ENCODE data around the gene VMO1.

The VMO1 gene

GRCh38 chr17:4800462-4801196, 14.5 kb upstream of the VMO1 start:
- H3K9me3 ChIP-seq (ENCODE audit: control insufficient read depth in 2 of 2, low read length in 2 of 2): no peaks in the 10 kb centered on the region
- H3K4me1 ChIP-seq (ENCODE audit: control insufficient read depth in 2 of 2, insufficient read depth in 2 of 2, low read length in 2 of 2): peaks cover 3 to 6% of the 10 kb centered on the region in 2 donors

GRCh38 chr17:4796552-4796920, 10.4 kb upstream of the VMO1 start:
- peak overlapping the region; percentile 98 to 100 for H3K4me3 ChIP-seq (ENCODE audit: low read length in 2 of 2)
- H3K4me1 ChIP-seq (ENCODE audit: control insufficient read depth in 2 of 2, insufficient read depth in 2 of 2, low read length in 2 of 2): peaks cover 3 to 6% of the 10 kb centered on the region in 2 donors
- peaks cover 4 to 16% of the 10 kb centered on the region in 2 donors for H3K36me3 ChIP-seq (ENCODE audit: control insufficient read depth in 2 of 2, insufficient read depth in 2 of 2, low read length in 2 of 2)
- H3K27ac ChIP-seq (ENCODE audit: low read depth in 2 of 2, low read length in 2 of 2): peak overlapping the region; percentile 63 to 67
- H3K27me3 ChIP-seq (ENCODE audit: control insufficient read depth in 2 of 2, insufficient read depth in 2 of 2, low read length in 2 of 2): no peaks in the 10 kb centered on the region
- no peaks in the 10 kb centered on the region for H3K9me3 ChIP-seq (ENCODE audit: control insufficient read depth in 2 of 2, low read length in 2 of 2)
- H3K9ac ChIP-seq (ENCODE audit: low read depth in 1 of 2, low read length in 2 of 2): peak overlapping the region; percentile 85 to 87

More at GRCh38 chr17:4800462-4801196, 14.5 kb upstream of the VMO1 start:
- Histone ChIP-seq H3K9ac (ENCODE audit: low read depth in 1 of 2, low read length in 2 of 2) (no peak overlapping the region), H3K27me3 (ENCODE audit: control insufficient read depth in 2 of 2, insufficient read depth in 2 of 2, low read length in 2 of 2) (no peaks in the 10 kb centered on the region), H3K36me3 (ENCODE audit: control insufficient read depth in 2 of 2, insufficient read depth in 2 of 2, low read length in 2 of 2) (peaks cover 4 to 16% of the 10 kb centered on the region in 2 donors), H3K27ac (ENCODE audit: low read depth in 2 of 2, low read length in 2 of 2) (no peak overlapping the region), H3K4me3 (ENCODE audit: low read length in 2 of 2) (no peak overlapping the region)

GRCh38 chr17:4795168-4795567, 9.0 kb upstream of the VMO1 start:
- no peak overlapping the region for H3K27ac ChIP-seq (ENCODE audit: low read depth in 2 of 2, low read length in 2 of 2)
- H3K27me3 ChIP-seq (ENCODE audit: control insufficient read depth in 2 of 2, insufficient read depth in 2 of 2, low read length in 2 of 2): no peaks in the 10 kb centered on the region
- H3K9ac ChIP-seq (ENCODE audit: low read depth in 1 of 2, low read length in 2 of 2): no peak overlapping the region
- peaks cover 7 to 9% of the 10 kb centered on the region in 2 donors for H3K4me1 ChIP-seq (ENCODE audit: control insufficient read depth in 2 of 2, insufficient read depth in 2 of 2, low read length in 2 of 2)
- peaks cover 4 to 16% of the 10 kb centered on the region in 2 donors for H3K36me3 ChIP-seq (ENCODE audit: control insufficient read depth in 2 of 2, insufficient read depth in 2 of 2, low read length in 2 of 2)
- H3K9me3 ChIP-seq (ENCODE audit: control insufficient read depth in 2 of 2, low read length in 2 of 2): no peaks in the 10 kb centered on the region
- H3K4me3 ChIP-seq (ENCODE audit: low read length in 2 of 2): peak overlapping the region; percentile 98 to 100

- H3K27me3 ChIP-seq (ENCODE audit: control insufficient read depth in 2 of 2, insufficient read depth in 2 of 2, low read length in 2 of 2): peaks cover 0 to 3% of the 10 kb centered on the region in 2 donors
- no peaks in the 10 kb centered on the region for H3K9me3 ChIP-seq (ENCODE audit: control insufficient read depth in 2 of 2, low read length in 2 of 2)
- peak overlapping the region; percentile 82 to 89 for H3K9ac ChIP-seq (ENCODE audit: low read depth in 1 of 2, low read length in 2 of 2)
- peaks cover 16 to 27% of the 10 kb centered on the region in 2 donors for H3K4me1 ChIP-seq (ENCODE audit: control insufficient read depth in 2 of 2, insufficient read depth in 2 of 2, low read length in 2 of 2)
- peak overlapping the region; percentile 68 to 87 for H3K4me3 ChIP-seq (ENCODE audit: low read length in 2 of 2)
- no peaks in the 10 kb centered on the region for H3K36me3 ChIP-seq (ENCODE audit: control insufficient read depth in 2 of 2, insufficient read depth in 2 of 2, low read length in 2 of 2)
- peak overlapping the region; percentile 95 to 96 for H3K27ac ChIP-seq (ENCODE audit: low read depth in 2 of 2, low read length in 2 of 2)
Observed at GRCh38 chr17:4790705-4791088, 4.5 kb upstream of the VMO1 start.

GRCh38 chr17:4789951-4790704, 4.0 kb upstream of the VMO1 start:
- H3K27me3 ChIP-seq (ENCODE audit: control insufficient read depth in 2 of 2, insufficient read depth in 2 of 2, low read length in 2 of 2): peaks cover 3 to 4% of the 10 kb centered on the region in 2 donors
- no peaks in the 10 kb centered on the region for H3K9me3 ChIP-seq (ENCODE audit: control insufficient read depth in 2 of 2, low read length in 2 of 2)
- H3K4me3 ChIP-seq (ENCODE audit: low read length in 2 of 2): peak overlapping the region; percentile 68 to 87
- H3K9ac ChIP-seq (ENCODE audit: low read depth in 1 of 2, low read length in 2 of 2): peak overlapping the region; percentile 82 to 89
- peaks cover 16 to 27% of the 10 kb centered on the region in 2 donors for H3K4me1 ChIP-seq (ENCODE audit: control insufficient read depth in 2 of 2, insufficient read depth in 2 of 2, low read length in 2 of 2)
- no peaks in the 10 kb centered on the region for H3K36me3 ChIP-seq (ENCODE audit: control insufficient read depth in 2 of 2, insufficient read depth in 2 of 2, low read length in 2 of 2)
- H3K27ac ChIP-seq (ENCODE audit: low read depth in 2 of 2, low read length in 2 of 2): peak overlapping the region; percentile 95 to 96

- Histone ChIP-seq H3K36me3 (ENCODE audit: control insufficient read depth in 2 of 2, insufficient read depth in 2 of 2, low read length in 2 of 2) (no peaks in the 10 kb centered on the region), H3K4me1 (ENCODE audit: control insufficient read depth in 2 of 2, insufficient read depth in 2 of 2, low read length in 2 of 2) (peaks cover 16 to 27% of the 10 kb centered on the region in 2 donors), H3K9me3 (ENCODE audit: control insufficient read depth in 2 of 2, low read length in 2 of 2) (no peaks in the 10 kb centered on the region), H3K27ac (ENCODE audit: low read depth in 2 of 2, low read length in 2 of 2) (peak overlapping the region; percentile 95 to 96), H3K27me3 (ENCODE audit: control insufficient read depth in 2 of 2, insufficient read depth in 2 of 2, low read length in 2 of 2) (peaks cover 3 to 4% of the 10 kb centered on the region in 2 donors), H3K4me3 (ENCODE audit: low read length in 2 of 2) (peak overlapping the region; percentile 68 to 87), H3K9ac (ENCODE audit: low read depth in 1 of 2, low read length in 2 of 2) (peak overlapping the region; percentile 82 to 89)
Observed at GRCh38 chr17:4789701-4789950, 3.5 kb upstream of the VMO1 start.

GRCh38 chr17:4788807-4789700, 2.9 kb upstream of the VMO1 start, which contains the start of gene GLTPD2:
Gene GLTPD2, plus strand, starts transcription at chr17:4788964. Its CDS starts 48 bp downstream, at chr17:4789012.
- Histone ChIP-seq H3K4me1 (ENCODE audit: control insufficient read depth in 2 of 2, insufficient read depth in 2 of 2, low read length in 2 of 2) (peaks cover 16 to 27% of the 10 kb centered on the region in 2 donors), H3K27me3 (ENCODE audit: control insufficient read depth in 2 of 2, insufficient read depth in 2 of 2, low read length in 2 of 2) (peaks cover 3 to 4% of the 10 kb centered on the region in 2 donors), H3K36me3 (ENCODE audit: control insufficient read depth in 2 of 2, insufficient read depth in 2 of 2, low read length in 2 of 2) (no peaks in the 10 kb centered on the region), H3K27ac (ENCODE audit: low read depth in 2 of 2, low read length in 2 of 2) (peak within 1 kb of the TSS; percentile 95 to 96), H3K9ac (ENCODE audit: low read depth in 1 of 2, low read length in 2 of 2) (peak within 1 kb of the TSS; percentile 82 to 89), H3K4me3 (ENCODE audit: low read length in 2 of 2) (peak within 1 kb of the TSS; percentile 68 to 87), H3K9me3 (ENCODE audit: control insufficient read depth in 2 of 2, low read length in 2 of 2) (no peaks in the 10 kb centered on the region)

GRCh38 chr17:4788159-4788806, 2.1 kb upstream of the VMO1 start:
- Histone ChIP-seq H3K27me3 (ENCODE audit: control insufficient read depth in 2 of 2, insufficient read depth in 2 of 2, low read length in 2 of 2) (peaks cover 3 to 4% of the 10 kb centered on the region in 2 donors), H3K9ac (ENCODE audit: low read depth in 1 of 2, low read length in 2 of 2) (peak overlapping the region in 1 of 2 donors; percentile 89), H3K27ac (ENCODE audit: low read depth in 2 of 2, low read length in 2 of 2) (no peak overlapping the region), H3K4me3 (ENCODE audit: low read length in 2 of 2) (peak overlapping the region in 1 of 2 donors; percentile 87), H3K9me3 (ENCODE audit: control insufficient read depth in 2 of 2, low read length in 2 of 2) (no peaks in the 10 kb centered on the region), H3K36me3 (ENCODE audit: control insufficient read depth in 2 of 2, insufficient read depth in 2 of 2, low read length in 2 of 2) (no peaks in the 10 kb centered on the region), H3K4me1 (ENCODE audit: control insufficient read depth in 2 of 2, insufficient read depth in 2 of 2, low read length in 2 of 2) (peaks cover 16 to 27% of the 10 kb centered on the region in 2 donors)

- Histone ChIP-seq H3K9me3 (ENCODE audit: control insufficient read depth in 2 of 2, low read length in 2 of 2) (no peaks in the 10 kb centered on the region), H3K27me3 (ENCODE audit: control insufficient read depth in 2 of 2, insufficient read depth in 2 of 2, low read length in 2 of 2) (peaks cover 3 to 4% of the 10 kb centered on the region in 2 donors), H3K27ac (ENCODE audit: low read depth in 2 of 2, low read length in 2 of 2) (no peak overlapping the region), H3K4me3 (ENCODE audit: low read length in 2 of 2) (peak overlapping the region in 1 of 2 donors; percentile 2), H3K36me3 (ENCODE audit: control insufficient read depth in 2 of 2, insufficient read depth in 2 of 2, low read length in 2 of 2) (no peaks in the 10 kb centered on the region), H3K9ac (ENCODE audit: low read depth in 1 of 2, low read length in 2 of 2) (peak overlapping the region in 1 of 2 donors; percentile 0), H3K4me1 (ENCODE audit: control insufficient read depth in 2 of 2, insufficient read depth in 2 of 2, low read length in 2 of 2) (peaks cover 16 to 27% of the 10 kb centered on the region in 2 donors)
Observed at GRCh38 chr17:4786516-4786915, 352 bp upstream of the VMO1 start.
